ENCODE results near the gene UTP11. TPM values are rescaled to one million over a fixed set of nuclear protein-coding genes. Genes with fewer than 3 reads are reported as not detected.
A peak's percentile ranks its signal among the peaks of the same experiment; 100 is the strongest.

UTP11 gene
- total and polyA plus RNA-seq, 2 of the 8 experiments (the other 6 are each of a cell fraction or from before 2014, with no cell fraction given): 19.5 to 60.5 TPM

- H3K79me2 ChIP-seq (ENCODE audit: control insufficient read depth in 1 of 2, insufficient read depth in 2 of 2, low read length in 2 of 2): no peaks in the 10 kb centered on the region
- CTCF ChIA-PET (ENCODE audit: partially characterized antibody): interaction anchor here (0.6 to 7.2 kb wide), 49 partner anchors 9 to 817 kb away, joined by 3 to 88 read pairs (median 3); partner anchors contain the start of gene SF3A3
- H3K36me3 ChIP-seq (ENCODE audit: control insufficient read depth in 2 of 4, insufficient read depth in 4 of 4, low read length in 3 of 4): peaks cover 17 to 29% (median 27%) of the 10 kb centered on the region in 4 experiments
- FAIRE-seq (no peak), DNase-seq (ENCODE audit: low read depth in 1 of 2, low spot score in 2 of 2) (no peak)
- H2BK20ac ChIP-seq (ENCODE audit: low read length): no peak overlapping the region
- H3K18ac ChIP-seq (ENCODE audit: extremely low read depth, low read length): no peak overlapping the region
- no peaks in the 10 kb centered on the region for H3K27me3 ChIP-seq (replicated peaks in 1 of 4; ENCODE audit: control insufficient read depth in 3 of 4, extremely low read depth in 1 of 4, insufficient read depth in 3 of 4, low read length in 3 of 4)
- no peak overlapping the region; the same call in 1 of the 2 replicates for H2BK12ac ChIP-seq (ENCODE audit: low read depth, low read length)
- H2AK5ac ChIP-seq (ENCODE audit: low read depth, low read length): no peak overlapping the region
- peaks cover 0 to 2% of the 10 kb centered on the region in 2 experiments for H4K20me1 ChIP-seq (replicated peaks in 1 of 2; ENCODE audit: control insufficient read depth in 1 of 2, insufficient read depth in 2 of 2, low read length in 2 of 2)
- no peak overlapping the region for H3K27ac ChIP-seq (ENCODE audit: low read depth, low read length)
- no peak overlapping the region for H4K91ac ChIP-seq (replicated peaks; ENCODE audit: insufficient read length, low read length)
- POLR2A ChIA-PET (ENCODE audit: partially characterized antibody): interaction anchor here (0.8 to 6.3 kb wide), 14 partner anchors 11 to 260 kb away, joined by 3 to 59 read pairs (median 3); partner anchors contain the start of genes POU3F1 and UTP11
- H3K4ac ChIP-seq (replicated peaks; ENCODE audit: insufficient read length, low read depth, low read length): no peak overlapping the region
- no peak overlapping the region for H4K8ac ChIP-seq (ENCODE audit: extremely low read depth, insufficient read depth, low read length)
- H3K4me3 ChIP-seq (ENCODE audit: extremely low read depth in 1 of 4, insufficient read depth in 2 of 4, low read depth in 3 of 4, low read length in 4 of 4): no peak overlapping the region
- H3K23me2 ChIP-seq (ENCODE audit: low read depth, low read length): no peaks in the 10 kb centered on the region
- TF ChIP-seq POLR2AphosphoS5 (IDR thresholded peaks at IDR 0.05; ENCODE audit: low read depth, low read length) (peak; percentile 45; the same call in 1 of the 2 replicates), EGR1 (IDR thresholded peaks at IDR 0.05; ENCODE audit: borderline replicate concordance, low read depth, low read length) (no peak), ATF3 (IDR thresholded peaks at IDR 0.05; ENCODE audit: insufficient read depth, low read depth, low read length) (no peak), CHD1 (IDR thresholded peaks at IDR 0.05; ENCODE audit: low read depth, low read length) (no peak), GTF2F1 (IDR thresholded peaks at IDR 0.05; ENCODE audit: borderline replicate concordance, low read depth, low read length) (no peak), SP1 (IDR thresholded peaks at IDR 0.05; ENCODE audit: low read depth, low read length) (no peak), SIN3A (conservative IDR thresholded peaks at IDR 0.05 in 1 of 2, IDR thresholded peaks at IDR 0.05 in 1 of 2; ENCODE audit: low read depth in 1 of 2, low read length in 2 of 2) (no peak), BCL11A (IDR thresholded peaks at IDR 0.05; ENCODE audit: low read depth in 2 of 2, low read length in 2 of 2) (no peak), MAFK (IDR thresholded peaks at IDR 0.05; ENCODE audit: low read depth, low read length) (no peak)
- H3K9me3 ChIP-seq (ENCODE audit: insufficient read depth in 2 of 2, low read depth in 1 of 2, low read length in 1 of 2): no peaks in the 10 kb centered on the region
- no peak overlapping the region for H3K56ac ChIP-seq (replicated peaks; ENCODE audit: insufficient read length, low read depth, low read length)
- H2BK120ac ChIP-seq (replicated peaks; ENCODE audit: low read depth, low read length): no peak overlapping the region
- no peaks in the 10 kb centered on the region for H3K79me1 ChIP-seq (ENCODE audit: low read depth, low read length)
- H3K9ac ChIP-seq (replicated peaks in 1 of 4; ENCODE audit: extremely low read depth in 1 of 4, low read depth in 3 of 4, low read length in 3 of 4): no peak overlapping the region
- H2BK5ac ChIP-seq (ENCODE audit: low read depth, low read length): peak overlapping the region; percentile 35; the same call in 1 of the 2 replicates
- peak overlapping the region; percentile 62; the same call in 1 of the 2 replicates for H2BK15ac ChIP-seq (ENCODE audit: low read length)
- no peak overlapping the region for H3K4me2 ChIP-seq (ENCODE audit: insufficient read depth in 1 of 2, low read depth in 2 of 2, low read length in 2 of 2)
- peaks cover 12 to 36% (median 25%) of the 10 kb centered on the region in 4 experiments for H3K4me1 ChIP-seq (replicated peaks in 1 of 4; ENCODE audit: control insufficient read depth in 3 of 4, insufficient read depth in 4 of 4, low read length in 3 of 4)
- no peak overlapping the region for H3K23ac ChIP-seq (ENCODE audit: insufficient read length)
- H3K14ac ChIP-seq (ENCODE audit: insufficient read length): no peak overlapping the region
- 87% methylated on average over 19 of the region's 19 CpGs; no CpG with 5 or more reads in 1 of the 2 experiments for WGBS, 2 experiments (ENCODE audit: extremely low coverage in 1 of 2, insufficient coverage in 1 of 2, insufficient read length in 1 of 2, insufficient replicate concordance in 2 of 2, low coverage in 1 of 2, low lambda C conversion rate in 2 of 2, missing lambda C conversion rate in 1 of 2)
- H2AFZ ChIP-seq (ENCODE audit: low read length): no peak overlapping the region
- H4K5ac ChIP-seq (ENCODE audit: insufficient read length, low read depth, low read length): no peak overlapping the region
Measured at GRCh38 chr1:38027201-38028104, 14.9 kb downstream of the UTP11 start.
